BJ (cell line): ENCODE data around the gene ITPK1. TPM values are rescaled to one million over a fixed set of nuclear protein-coding genes. Genes with fewer than 3 reads are reported as not detected.

Experiments used
- CTCF ChIA-PET: fragments of 350-600 bp; formaldehyde crosslinking; extraction: SDS; loops from one replicate; lab custom pipeline; 2021; ENCODE audit warnings: antibody characterized with exemption, inconsistent platforms; lab: Yijun Ruan, JAX
- POLR2A ChIA-PET: fragments of 300-600 bp; sonication (Branson Sonifier 250); formaldehyde crosslinking; extraction: SDS; loops from one replicate; lab custom pipeline; 2021; ENCODE audit warnings: antibody characterized with exemption; lab: Charles Lee
- DNase-seq: peaks from one replicate; pipeline ENCODE4 v3.0.0-alpha.2; 2011; ENCODE audit warnings: low read depth
- H3K27me3 ChIP-seq: 2 replicates; pipeline ENCODE4 v1.6.0; 2011; ENCODE audit warnings: low read length; ENCODE audit not compliant: control insufficient read depth, insufficient read depth
- H3K36me3 ChIP-seq: 2 replicates; pipeline ENCODE4 v1.5.1; 2011; ENCODE audit warnings: low read length; ENCODE audit not compliant: control insufficient read depth, insufficient read depth
- H3K4me3 ChIP-seq: 2 replicates; pipeline ENCODE4 v1.5.1; 2011; ENCODE audit warnings: low read depth, mild to moderate bottlenecking, control low read depth, low read length
- polyA plus RNA-seq: library from polyadenylated mRNA; depleted of rRNA; stranded (reverse); fragments of >200 nt; gene quantifications from 2 replicates; pipeline ENCODE4 v1.2.3, GENCODE V29; 2011
- TF ChIP-seq, protein P1 (sequence below): IDR thresholded peaks from 2 replicates; pipeline ENCODE4 v1.5.1; 2011; ENCODE audit warnings: low read depth, mild to moderate bottlenecking, control low read depth, inconsistent platforms, low read length, moderate library complexity; ENCODE audit not compliant: insufficient read depth

The ITPK1 gene
- polyA plus RNA-seq, 1 experiment, result 49.0 TPM

DNA sequence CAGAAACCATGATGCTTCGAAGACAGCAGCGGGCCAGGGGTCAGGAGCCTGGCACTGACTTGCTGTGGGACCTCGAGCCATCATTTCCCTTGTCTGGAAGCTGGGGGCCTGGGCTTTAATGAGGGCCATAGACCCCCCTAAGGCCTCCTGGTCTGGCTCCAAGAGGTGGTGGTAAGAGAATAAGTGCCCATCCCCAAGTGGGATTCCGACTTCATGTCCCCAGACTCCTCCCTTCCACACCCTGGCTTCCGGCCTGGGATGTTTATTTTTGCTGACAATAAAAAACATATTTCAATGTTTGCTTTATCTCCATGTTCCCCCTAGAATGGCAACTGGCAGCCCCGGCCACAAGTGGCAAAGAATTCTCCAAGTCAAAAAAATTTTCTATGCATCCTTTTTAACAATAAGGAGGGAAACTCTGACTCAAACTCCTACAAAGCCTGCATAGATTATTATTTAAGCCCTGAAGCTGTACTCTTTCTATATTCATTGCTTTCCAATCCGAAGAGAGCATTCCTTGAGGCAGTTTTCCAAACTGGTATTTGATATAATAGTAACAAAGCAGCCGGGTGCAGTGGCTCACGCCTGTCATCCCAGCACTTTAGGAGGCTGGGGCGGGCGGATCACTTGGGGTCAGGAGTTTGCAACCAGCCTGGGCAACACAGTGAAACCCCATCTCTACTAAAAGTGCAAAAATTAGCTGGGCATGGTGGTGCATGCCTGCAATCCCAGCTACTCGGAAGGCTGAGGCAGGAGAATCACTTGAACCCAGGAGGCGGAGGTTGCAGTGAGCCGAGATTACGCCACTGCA lies 84.0 kb downstream of the ITPK1 start:
- DNase-seq, result no peak
- H3K4me3 ChIP-seq, result no peak overlapping the region
- H3K27me3 ChIP-seq, result no peaks in the 10 kb centered on the region
- no peaks in the 10 kb centered on the region for H3K36me3 ChIP-seq
- CTCF ChIA-PET, result interaction anchor here (1.1 to 1.4 kb wide), 3 partner anchors 11 to 80 kb away, joined by 3 to 6 read pairs (median 3); no protein-coding TSS in a partner anchor
- POLR2A ChIA-PET, result no interaction called here
- TF ChIP-seq, protein P1, sequence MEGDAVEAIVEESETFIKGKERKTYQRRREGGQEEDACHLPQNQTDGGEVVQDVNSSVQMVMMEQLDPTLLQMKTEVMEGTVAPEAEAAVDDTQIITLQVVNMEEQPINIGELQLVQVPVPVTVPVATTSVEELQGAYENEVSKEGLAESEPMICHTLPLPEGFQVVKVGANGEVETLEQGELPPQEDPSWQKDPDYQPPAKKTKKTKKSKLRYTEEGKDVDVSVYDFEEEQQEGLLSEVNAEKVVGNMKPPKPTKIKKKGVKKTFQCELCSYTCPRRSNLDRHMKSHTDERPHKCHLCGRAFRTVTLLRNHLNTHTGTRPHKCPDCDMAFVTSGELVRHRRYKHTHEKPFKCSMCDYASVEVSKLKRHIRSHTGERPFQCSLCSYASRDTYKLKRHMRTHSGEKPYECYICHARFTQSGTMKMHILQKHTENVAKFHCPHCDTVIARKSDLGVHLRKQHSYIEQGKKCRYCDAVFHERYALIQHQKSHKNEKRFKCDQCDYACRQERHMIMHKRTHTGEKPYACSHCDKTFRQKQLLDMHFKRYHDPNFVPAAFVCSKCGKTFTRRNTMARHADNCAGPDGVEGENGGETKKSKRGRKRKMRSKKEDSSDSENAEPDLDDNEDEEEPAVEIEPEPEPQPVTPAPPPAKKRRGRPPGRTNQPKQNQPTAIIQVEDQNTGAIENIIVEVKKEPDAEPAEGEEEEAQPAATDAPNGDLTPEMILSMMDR, result no peak

DNA sequence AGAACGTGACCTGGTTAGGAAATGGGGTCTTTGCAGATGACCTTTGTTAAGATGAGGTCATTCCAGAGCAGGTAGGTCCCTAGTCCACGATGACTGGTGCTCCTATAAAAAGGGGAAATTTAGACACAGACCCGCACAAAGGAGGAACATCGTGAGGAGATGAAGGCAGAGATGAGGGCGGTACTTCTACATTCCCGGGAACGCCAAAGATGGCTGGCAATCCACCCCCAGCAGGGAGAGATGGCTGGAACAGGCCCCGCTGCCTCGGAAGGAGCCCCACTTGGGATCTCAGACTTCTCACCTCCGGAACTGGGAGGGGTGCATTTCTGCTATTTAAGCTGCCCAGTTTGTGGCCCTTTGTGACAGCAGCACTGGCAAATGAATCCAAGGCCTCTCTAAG lies 85.0 kb downstream of the ITPK1 start:
- Histone ChIP-seq H3K27me3 (no peaks in the 10 kb centered on the region), H3K36me3 (no peaks in the 10 kb centered on the region), H3K4me3 (no peak overlapping the region)
- TF ChIP-seq, protein P1, result no peak
- no peak for DNase-seq
- POLR2A ChIA-PET, result no interaction called here
- CTCF ChIA-PET, result no interaction called here

- POLR2A ChIA-PET, result no interaction called here
- Histone ChIP-seq H3K4me3 (no peak overlapping the region), H3K27me3 (no peaks in the 10 kb centered on the region), H3K36me3 (no peaks in the 10 kb centered on the region)
- CTCF ChIA-PET, result interaction anchor here (0.8 to 1.5 kb wide), 3 partner anchors 9 to 148 kb away, joined by 3 to 4 read pairs (median 4); no protein-coding TSS in a partner anchor
- DNase-seq, result no peak
- TF ChIP-seq, protein P1, result no peak
Observed at GRCh38 chr14:93029911-93030508, 85.7 kb downstream of the ITPK1 start.

DNA sequence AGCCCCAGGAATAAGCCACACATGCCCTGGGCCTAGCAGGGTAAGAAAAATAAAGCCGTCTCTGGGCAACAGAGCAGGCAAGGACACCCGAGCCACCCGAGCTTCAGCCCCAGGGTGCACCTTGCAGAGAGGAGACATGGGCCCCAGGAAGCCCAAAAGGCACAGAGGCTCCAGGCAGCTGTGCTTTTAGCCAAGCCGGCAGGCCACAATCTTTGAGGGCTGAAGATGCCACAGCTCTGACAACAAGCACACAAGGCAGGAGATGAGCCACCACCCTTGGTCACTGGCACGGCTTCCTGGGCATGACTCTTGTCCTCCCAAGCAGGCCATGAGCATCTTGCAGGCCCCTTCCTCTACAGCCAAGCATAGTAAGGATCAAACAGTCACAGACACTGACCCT lies 86.3 kb downstream of the ITPK1 start:
- Histone ChIP-seq H3K36me3 (no peaks in the 10 kb centered on the region), H3K27me3 (no peaks in the 10 kb centered on the region), H3K4me3 (no peak overlapping the region)
- CTCF ChIA-PET, result interaction anchor here (0.6 to 1.5 kb wide), 4 partner anchors 9 to 342 kb away, joined by 3 to 4 read pairs (median 4); no protein-coding TSS in a partner anchor
- no peak for DNase-seq
- POLR2A ChIA-PET, result no interaction called here
- TF ChIP-seq, protein P1, result no peak

DNA sequence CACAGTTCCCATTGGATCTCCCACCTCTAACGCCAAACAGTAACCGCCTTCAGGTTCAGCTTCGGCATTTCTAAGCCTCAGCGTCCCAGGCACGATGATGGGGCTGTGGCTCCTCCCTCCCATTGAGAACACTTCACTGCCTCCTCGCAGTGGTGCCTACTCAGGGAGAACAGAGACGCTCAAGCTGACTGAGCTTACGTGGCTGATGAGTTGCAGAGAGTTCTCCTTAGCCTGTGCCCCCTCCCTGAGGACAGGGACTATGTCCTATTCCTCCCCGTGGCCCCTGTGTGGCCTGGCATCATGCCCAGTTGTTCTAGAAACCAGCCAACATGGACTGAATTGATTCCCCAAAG lies 87.0 kb downstream of the ITPK1 start:
- POLR2A ChIA-PET, result no interaction called here
- H3K27me3 ChIP-seq, result no peaks in the 10 kb centered on the region
- CTCF ChIA-PET, result interaction anchor here (0.6 to 1.5 kb wide), 3 partner anchors 8 to 342 kb away, joined by 4 read pairs; no protein-coding TSS in a partner anchor
- TF ChIP-seq, protein P1, result no peak
- H3K4me3 ChIP-seq, result no peak overlapping the region
- no peak for DNase-seq
- H3K36me3 ChIP-seq, result no peaks in the 10 kb centered on the region
